Heart right ventricle (tissue), 16 donors: ENCODE results near the gene INO80D. TPM values are rescaled to one million over a fixed set of nuclear protein-coding genes. Genes with fewer than 3 reads are reported as not detected.

Experiments
- ATAC-seq, 8 donors: fragments of 200-7000 bp; cut with Tn5 transposase; one replicate each; pipeline ENCODE4 v1.9.1; 2020; ENCODE audit warnings: mild to moderate bottlenecking in 8 of 8, moderate library complexity in 8 of 8, moderate number of reproducible peaks in 1 of 8
- DNase-seq, 2 donors: peaks; one replicate each; pipeline ENCODE4 v3.0.0-alpha.2; 2020
- H3K27ac ChIP-seq, 10 donors: fragments of 200-600 bp; sonication (generic) in 2 of 10; one replicate each; pipeline versions ENCODE4 v1.5.0 to v1.8.0; 2020 to 2022; ENCODE audit warnings: mild to moderate bottlenecking in 3 of 10
- H3K27me3 ChIP-seq, 7 donors: fragments of 200-600 bp; one replicate each; pipeline ENCODE4 v1.8.0; 2021 to 2022; ENCODE audit warnings: mild to moderate bottlenecking in 2 of 7
- H3K36me3 ChIP-seq, 9 donors: fragments of 200-600 bp; sonication (generic) in 1 of 9; one replicate each; pipeline versions ENCODE4 v1.5.0 to v1.8.0; 2020 to 2022; ENCODE audit warnings: mild to moderate bottlenecking in 2 of 9
- H3K4me1 ChIP-seq, 9 donors: fragments of 200-600 bp; sonication (generic) in 1 of 9; one replicate each; pipeline versions ENCODE4 v1.5.0 to v1.8.0; 2020 to 2022; ENCODE audit warnings: mild to moderate bottlenecking in 4 of 9
- H3K4me3 ChIP-seq, 10 donors: fragments of 200-600 bp; sonication (generic) in 2 of 10; one replicate each; pipeline versions ENCODE4 v1.5.0 to v1.8.0; 2020 to 2022; ENCODE audit warnings: mild to moderate bottlenecking in 7 of 10, moderate library complexity in 2 of 10
- H3K9me3 ChIP-seq, 11 donors: fragments of 200-600 bp in 10 of 11; sonication (generic) in 2 of 11; one replicate each; pipeline versions ENCODE4 v1.5.0 to v1.8.0; 2013 to 2022; ENCODE audit warnings: mild to moderate bottlenecking in 2 of 11, control low read depth in 1 of 11, moderate library complexity in 1 of 11
- WGBS, 2 donors: extraction: QIAGEN DNeasy Blood & Tissue Kit; methylation state at CpG; one replicate each; pipeline ENCODE4 v1.1.7; 2013; ENCODE audit warnings: inconsistent platforms in 1 of 2; 5-methylcytosine and 5-hydroxymethylcytosine counted together
- intact Hi-C, 10 donors: fragments of 100-400 bp; cut with DNase I; formaldehyde crosslinking; loops; one replicate each; pipeline versions ENCODE4 v1.11.1 to v1.14.2; 2022
- polyA plus RNA-seq, 2 donors: library from polyadenylated mRNA; stranded (reverse); fragments of 200-250 nt; gene quantifications; one replicate each; pipeline ENCODE4 v1.2.3, GENCODE V29; 2013
- total RNA-seq, 10 donors: library from RNA; stranded (reverse); fragmentation: NEBNext Ultra II Directional in 3 of 10; extraction: Animal tissue kit (Norgen Biotek cat#: 25700) in 3 of 10; gene quantifications; one replicate each; pipeline versions ENCODE4 v1.2.1 to v1.2.4, GENCODE V29; 2021 to 2023
- TF ChIP-seq, protein P1 (sequence below), 9 donors: fragments of 200-600 bp; sonication (generic) in 2 of 9; IDR thresholded peaks; one replicate each; pipeline versions ENCODE4 v1.5.0 to v1.8.0; 2021 to 2022; ENCODE audit warnings: antibody characterized with exemption in 9 of 9, mild to moderate bottlenecking in 5 of 9, moderate library complexity in 1 of 9
- donor health status: Arrhythmogenic right ventricular cardiomyopathy.
- donor health status: ischemic (EF 13 %, LVEDD 7.1; RV severe dilation, severe dysfunction).
- donor health status: healthy with polysubstance abuse.
- donor health status: DM: no; HTN: yes; CAD: no.
- donor health status: DM: no; HTN: no; CAD: no.
- donor health status: ischemic (EF 25% LVEDD 6.9; RV normal size, moderate dysfunction).
- donor health status: ischemic (EF 25% LVEDD 5.7; RV mildly dilated, moderate dysfunction).
- donor health status: healthy.
- donor health status: DM: yes; HTN: yes; CAD: no.
- donor health status: Ischemic cardiomyopathy.
- donor health status: ischemic (EF 35%, LVEDD 5.7; RV mildly dilated, moderate dysfunction).
- donor health status: nonischemic (EF 11% LVEDD 7.7; RV severe dilation, severe dysfunction).
- donor health status: DM: yes; HTN: yes; CAD: no.
- donor health status: PGD.
- donor health status: ischemic (EF 29% LVEDD 5.4; RV normal size, mild dysfunction).
- donor health status: nonischemic (EF 23%, LVEDD 6.1; RV moderate dilation, normal function).

The INO80D gene
- total and polyA plus RNA-seq, 12 donors, result 1.1 to 26.3 (median 15.9) TPM

DNA sequence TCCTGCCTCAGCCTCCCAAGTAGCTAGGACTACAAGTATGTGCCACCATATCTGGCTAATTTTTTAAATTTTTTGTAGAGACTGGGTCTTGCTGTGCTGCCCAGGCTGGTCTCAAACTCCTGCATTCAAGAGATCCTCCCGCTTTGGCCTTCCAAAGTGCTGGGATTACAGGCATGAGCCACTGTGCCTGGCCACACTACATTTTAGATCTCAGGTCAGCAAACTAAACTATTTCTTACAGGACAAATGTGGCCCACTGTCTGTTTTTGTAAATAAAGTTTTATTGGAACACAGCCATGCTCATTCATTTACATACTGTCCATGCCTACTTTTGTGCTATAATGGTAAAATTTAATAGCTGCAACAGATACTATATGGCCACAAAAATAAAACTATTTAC is 17.8 kb downstream of the INO80D start:
- no peak overlapping the region for H3K27ac ChIP-seq

DNA sequence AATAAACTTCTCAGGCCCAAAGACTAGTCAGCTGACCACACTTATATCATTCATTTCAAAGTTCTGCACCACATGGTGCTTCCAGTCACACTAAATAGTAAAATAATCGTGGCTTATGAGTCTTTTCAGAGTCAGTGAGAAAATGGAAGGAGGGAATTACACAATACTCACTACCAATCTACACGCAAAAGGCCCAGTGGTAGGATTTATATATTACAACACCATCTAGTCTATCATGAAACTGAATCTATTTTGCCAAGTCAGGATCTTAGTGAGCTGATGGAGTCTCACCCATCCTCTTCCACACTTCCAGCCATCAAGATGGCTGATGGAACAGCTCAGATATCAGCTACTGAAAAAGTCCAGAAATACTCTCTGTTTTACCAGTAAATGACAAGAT is 21.9 kb downstream of the INO80D start:
- Histone ChIP-seq H3K9me3 (no peaks in the 10 kb centered on the region), H3K27me3 (no peaks in the 10 kb centered on the region), H3K36me3 (peaks cover 0 to 45% (median 16%) of the 10 kb centered on the region in 9 donors), H3K4me3 (no peak overlapping the region), H3K27ac (no peak overlapping the region), H3K4me1 (no peaks in the 10 kb centered on the region)
- ATAC-seq (no peak), DNase-seq (no peak)
- intact Hi-C loops, result no loop called here
- 93 to 94% methylated on average over 2 of the region's 2 CpGs for WGBS, 2 donors
- TF ChIP-seq, protein P1, sequence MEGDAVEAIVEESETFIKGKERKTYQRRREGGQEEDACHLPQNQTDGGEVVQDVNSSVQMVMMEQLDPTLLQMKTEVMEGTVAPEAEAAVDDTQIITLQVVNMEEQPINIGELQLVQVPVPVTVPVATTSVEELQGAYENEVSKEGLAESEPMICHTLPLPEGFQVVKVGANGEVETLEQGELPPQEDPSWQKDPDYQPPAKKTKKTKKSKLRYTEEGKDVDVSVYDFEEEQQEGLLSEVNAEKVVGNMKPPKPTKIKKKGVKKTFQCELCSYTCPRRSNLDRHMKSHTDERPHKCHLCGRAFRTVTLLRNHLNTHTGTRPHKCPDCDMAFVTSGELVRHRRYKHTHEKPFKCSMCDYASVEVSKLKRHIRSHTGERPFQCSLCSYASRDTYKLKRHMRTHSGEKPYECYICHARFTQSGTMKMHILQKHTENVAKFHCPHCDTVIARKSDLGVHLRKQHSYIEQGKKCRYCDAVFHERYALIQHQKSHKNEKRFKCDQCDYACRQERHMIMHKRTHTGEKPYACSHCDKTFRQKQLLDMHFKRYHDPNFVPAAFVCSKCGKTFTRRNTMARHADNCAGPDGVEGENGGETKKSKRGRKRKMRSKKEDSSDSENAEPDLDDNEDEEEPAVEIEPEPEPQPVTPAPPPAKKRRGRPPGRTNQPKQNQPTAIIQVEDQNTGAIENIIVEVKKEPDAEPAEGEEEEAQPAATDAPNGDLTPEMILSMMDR (IDR thresholded peaks at IDR 0.05), result no peak

More for the DNA sequence above, 17.8 kb downstream of the INO80D start:
- no peaks in the 10 kb centered on the region for H3K9me3 ChIP-seq
- H3K4me3 ChIP-seq, result no peak overlapping the region
- intact Hi-C loops, result no loop called here
- TF ChIP-seq, protein P1 (IDR thresholded peaks at IDR 0.05), result no peak
- no peak for ATAC-seq
- DNase-seq, result no peak
- peaks cover 0 to 16% (median 0%) of the 10 kb centered on the region in 9 donors for H3K4me1 ChIP-seq
- WGBS, 2 donors, result 98 to 100% methylated on average over 1 of the region's 1 CpG
- H3K27me3 ChIP-seq, result no peaks in the 10 kb centered on the region
- H3K36me3 ChIP-seq, result peaks cover 0 to 10% (median 2%) of the 10 kb centered on the region in 9 donors

DNA sequence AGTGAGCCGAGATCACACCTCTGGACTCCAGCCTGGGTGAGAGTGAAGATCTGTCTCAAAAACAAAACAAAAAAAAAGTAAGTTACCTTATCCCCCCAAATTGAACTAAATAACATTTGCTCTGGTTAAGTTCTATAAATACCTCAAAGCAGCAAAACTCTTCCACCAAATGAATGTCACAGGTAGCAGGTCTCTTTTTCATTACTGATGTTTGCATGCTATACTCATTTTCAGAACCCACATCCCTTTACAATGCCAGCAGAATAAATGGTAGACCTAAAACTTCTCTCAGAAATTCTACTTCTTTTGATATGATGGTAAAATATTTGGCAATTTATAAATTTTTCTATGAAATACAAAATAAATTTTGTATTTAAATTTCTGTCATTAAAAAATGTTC is 22.3 kb downstream of the INO80D start:
- Histone ChIP-seq H3K4me1 (no peaks in the 10 kb centered on the region), H3K4me3 (no peak overlapping the region), H3K36me3 (peaks cover 0 to 50% (median 16%) of the 10 kb centered on the region in 9 donors), H3K27me3 (no peaks in the 10 kb centered on the region), H3K9me3 (no peaks in the 10 kb centered on the region), H3K27ac (no peak overlapping the region)
- intact Hi-C loops, result no loop called here
- DNase-seq (no peak), ATAC-seq (no peak)
- TF ChIP-seq, protein P1 (IDR thresholded peaks at IDR 0.05), result no peak
- 96 to 100% methylated on average over 1 of the region's 1 CpG for WGBS, 2 donors

DNA sequence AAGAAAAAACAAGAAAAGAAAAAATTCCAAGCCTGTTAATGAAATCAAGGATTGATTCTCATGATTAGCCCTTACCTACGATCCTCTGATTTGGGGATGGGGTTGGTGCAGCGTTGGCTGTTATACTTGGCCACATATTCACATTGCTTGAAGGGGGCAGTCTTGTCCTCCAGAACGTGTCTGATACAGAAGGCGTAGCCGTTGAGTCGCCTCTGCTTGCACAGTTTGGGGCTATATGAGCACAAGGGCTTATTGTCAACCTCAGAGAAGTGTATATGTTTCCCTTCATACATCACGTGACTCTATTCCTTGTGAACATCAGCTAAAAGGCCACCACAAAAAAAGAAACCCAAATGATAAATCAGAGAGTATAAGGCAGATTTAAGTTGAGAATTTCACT is 23.2 kb downstream of the INO80D start:
- H3K9me3 ChIP-seq, result no peaks in the 10 kb centered on the region

More for the DNA sequence above, 23.2 kb downstream of the INO80D start:
- Histone ChIP-seq H3K27me3 (no peaks in the 10 kb centered on the region), H3K27ac (no peak overlapping the region), H3K4me1 (no peaks in the 10 kb centered on the region), H3K4me3 (no peak overlapping the region), H3K36me3 (peaks cover 0 to 57% (median 16%) of the 10 kb centered on the region in 9 donors)
- ATAC-seq (no peak), DNase-seq (no peak)
- intact Hi-C loops, result no loop called here
- TF ChIP-seq, protein P1 (IDR thresholded peaks at IDR 0.05), result no peak
- 81 to 86% methylated on average over 7 of the region's 7 CpGs for WGBS, 2 donors
